K562 (cell line): ENCODE data around the gene WDR86. TPM values are rescaled to one million over a fixed set of nuclear protein-coding genes. Genes with fewer than 3 reads are reported as not detected.

ENCODE experiments used
- ATAC-seq: fragments of 200-7000 bp; cut with Tn5 transposase; 3 replicates; pipeline ENCODE4 v1.9.1; 2020; ENCODE audit warnings: moderate library complexity
- BruUV-seq: library from RNA; stranded (reverse); fragments of 400-500 nt; replicated peaks from 2 replicates; lab custom pipeline; 2021; lab: Mats Ljungman, UMichigan
- CTCF ChIA-PET: fragments of 300-600 bp; formaldehyde crosslinking; extraction: SDS; loops from one replicate; lab custom pipeline; 2021; ENCODE audit warnings: low intra/inter-chr PET ratio; lab: Yijun Ruan, JAX
- POLR2A ChIA-PET: fragments of 300-600, 350-650 bp; sonication (Branson Sonifier 250); formaldehyde crosslinking; extraction: SDS; loops from one replicate; lab custom pipeline; 2021; ENCODE audit warnings: antibody characterized with exemption, inconsistent platforms; lab: Yijun Ruan, JAX
- DNase-seq, 4 experiments: peaks; one replicate each; pipeline versions ENCODE4 v3.0.0 to v3.0.0-alpha.2; 2011 to 2018; ENCODE audit warnings: low spot score in 3 of 4, mixed read lengths in 3 of 4; ENCODE audit errors: extremely low read depth in 1 of 4
- FAIRE-seq: peaks from 2 replicates; lab custom pipeline; 2011; peaks lifted over from hg19 to GRCh38; lab: Jason Lieb, UNC
- H2AFZ ChIP-seq: 2 replicates; pipeline ENCODE4 v1.6.0; 2011; ENCODE audit warnings: low read depth, low read length, control low read depth, inconsistent platforms
- H3K27ac ChIP-seq: fragments of 200-600 bp; 3 replicates; pipeline ENCODE4 v1.8.0; 2011; ENCODE audit warnings: low read depth, mild to moderate bottlenecking, control low read depth, inconsistent platforms, low read length, moderate library complexity, mixed read lengths; ENCODE audit errors: extremely low read depth
- H3K27me3 ChIP-seq, 2 experiments: fragments of 300-600 bp in 1 of 2; 2 replicates in 1 of 2; 3 replicates in 1 of 2; pipeline versions ENCODE4 v1.6.0 to v1.8.0; 2011; ENCODE audit warnings: inconsistent platforms in 2 of 2, low read length in 2 of 2, mild to moderate bottlenecking in 1 of 2, mixed read lengths in 1 of 2, moderate library complexity in 1 of 2; ENCODE audit not compliant: control insufficient read depth in 2 of 2, insufficient read depth in 2 of 2
- H3K36me3 ChIP-seq: fragments of 300-600 bp; 3 replicates; pipeline ENCODE4 v1.8.0; 2011; ENCODE audit warnings: mild to moderate bottlenecking, low read length, inconsistent platforms; ENCODE audit not compliant: control insufficient read depth, insufficient read depth
- H3K4me1 ChIP-seq, 2 experiments: fragments of 200-600 bp in 1 of 2; replicated peaks in 1 of 2; 2 replicates in 1 of 2; 3 replicates in 1 of 2; pipeline versions ENCODE4 v1.5.1 to v1.8.0; 2011; ENCODE audit warnings: inconsistent platforms in 2 of 2, low read length in 2 of 2, mild to moderate bottlenecking in 1 of 2, mixed read lengths in 1 of 2, moderate library complexity in 1 of 2; ENCODE audit not compliant: control insufficient read depth in 2 of 2, insufficient read depth in 2 of 2
- H3K4me2 ChIP-seq: 2 replicates; pipeline ENCODE4 v1.6.1; 2011; ENCODE audit warnings: low read length, control low read depth, inconsistent platforms, mixed read lengths; ENCODE audit not compliant: insufficient read depth
- H3K4me3 ChIP-seq: fragments of 200-600 bp; sonication (generic), shearing (Covaris generic); 2 replicates; pipeline ENCODE4 v1.5.1; 2016; ENCODE audit warnings: control low read depth, inconsistent platforms
- H3K79me2 ChIP-seq: fragments of 200-600 bp; 3 replicates; pipeline ENCODE4 v1.8.0; 2011; ENCODE audit warnings: low read length, inconsistent platforms; ENCODE audit not compliant: control insufficient read depth, insufficient read depth
- H3K9ac ChIP-seq, 2 experiments: 2 replicates each; pipeline versions ENCODE4 v1.6.0 to v1.6.1; 2011; ENCODE audit warnings: low read depth in 2 of 2, low read length in 2 of 2, control low read depth in 1 of 2, inconsistent platforms in 1 of 2, mild to moderate bottlenecking in 1 of 2, mixed read lengths in 1 of 2; ENCODE audit not compliant: insufficient read depth in 1 of 2
- H3K9me1 ChIP-seq: one replicate; pipeline ENCODE4 v1.6.0; 2011; ENCODE audit warnings: inconsistent platforms, mild to moderate bottlenecking, low read length, moderate library complexity; ENCODE audit not compliant: control insufficient read depth, insufficient read depth
- H3K9me3 ChIP-seq: replicated peaks from 2 replicates; pipeline ENCODE4 v1.5.1; 2011; ENCODE audit warnings: low read depth, low read length, inconsistent platforms; ENCODE audit not compliant: control insufficient read depth, insufficient read depth
- H4K20me1 ChIP-seq: replicated peaks from 2 replicates; pipeline ENCODE4 v1.6.1; 2011; ENCODE audit warnings: low read length, inconsistent platforms, mixed read lengths; ENCODE audit not compliant: control insufficient read depth, insufficient read depth
- E2F4 ChIP-seq: sonication (generic); formaldehyde crosslinking; IDR thresholded peaks from 2 replicates; pipeline ENCODE4 v1.8.0; 2022; ENCODE audit warnings: mild to moderate bottlenecking, low read depth, missing genetic modification reagents
- HOXB6 ChIP-seq: fragments of 250-450 bp; sonication (Bioruptor Pico); IDR thresholded peaks from 2 replicates; pipeline ENCODE4 v1.5.1; 2022; ENCODE audit warnings: mild to moderate bottlenecking, borderline replicate concordance
- KLF6 ChIP-seq: fragments of 250-450 bp; sonication (Bioruptor Pico); IDR thresholded peaks from 2 replicates; pipeline ENCODE4 v1.4.0; 2020; ENCODE audit warnings: mild to moderate bottlenecking, moderate library complexity, borderline replicate concordance
- MBD2 ChIP-seq: sonication (generic); IDR thresholded peaks from 2 replicates; pipeline ENCODE4 v1.6.1; 2016; ENCODE audit warnings: low read depth, borderline replicate concordance
- MCM3 ChIP-seq: fragments of 450-650 bp; IDR thresholded peaks from 2 replicates; pipeline ENCODE4 v1.6.1; 2016
- MLLT1 ChIP-seq, 2 experiments: fragments of 450-650 bp; IDR thresholded peaks; 2 replicates each; pipeline ENCODE4 v1.6.1; 2016
- OTX1 ChIP-seq: fragments of 450-650 bp; formaldehyde crosslinking; IDR thresholded peaks from 2 replicates; pipeline ENCODE4 v1.4.0; 2022; ENCODE audit warnings: mild to moderate bottlenecking
- PKNOX1 ChIP-seq: fragments of 450-650 bp; IDR thresholded peaks from 2 replicates; pipeline ENCODE4 v1.6.1; 2016
- PRMT5 ChIP-seq: sonication (generic); formaldehyde crosslinking; IDR thresholded peaks from 2 replicates; pipeline ENCODE4 v1.5.0; 2020; ENCODE audit warnings: missing genetic modification reagents
- RBM22 ChIP-seq: fragments of 200-400 bp; formaldehyde crosslinking; IDR thresholded peaks from 2 replicates; pipeline ENCODE4 v1.6.1; 2018; ENCODE audit warnings: low read length, low read depth; ENCODE audit not compliant: poor library complexity, severe bottlenecking
- SRSF9 ChIP-seq: fragments of 200-400 bp; formaldehyde crosslinking; IDR thresholded peaks from 2 replicates; pipeline ENCODE4 v1.6.1; 2017; ENCODE audit warnings: low read depth, low read length, borderline replicate concordance
- TFE3 ChIP-seq: fragments of 450-650 bp; formaldehyde crosslinking; IDR thresholded peaks from 2 replicates; pipeline ENCODE4 v1.4.0; 2020; ENCODE audit warnings: mild to moderate bottlenecking, mixed read lengths
- ZNF277 ChIP-seq: fragments of 250-450 bp; sonication (Bioruptor Pico); IDR thresholded peaks from 2 replicates; pipeline ENCODE4 v1.8.0; 2022; ENCODE audit warnings: inconsistent platforms, mild to moderate bottlenecking, moderate library complexity, borderline replicate concordance
- ZNF740 ChIP-seq, 3 experiments: fragments of 200-800 bp in 1 of 3; sonication (Bioruptor generic) in 1 of 3; sonication (generic) in 1 of 3; formaldehyde crosslinking in 1 of 3; IDR thresholded peaks; 2 replicates each; pipeline versions ENCODE4 v1.6.1 to v1.8.0; 2016 to 2022; ENCODE audit warnings: mild to moderate bottlenecking in 2 of 3, missing compliant biosample characterization in 2 of 3, missing genetic modification characterization in 2 of 3, missing genetic modification reagents in 1 of 3
- WGBS: fragments of 100-300 bp; shearing (Covaris generic); methylation state at CpG from one replicate; pipeline ENCODE4 v1.1.6; 2016; ENCODE audit warnings: low coverage, mixed read lengths; ENCODE audit not compliant: insufficient coverage; ENCODE audit errors: missing lambda C conversion rate; 5-methylcytosine and 5-hydroxymethylcytosine counted together
- in situ Hi-C: fragments of 300-500 bp; cut with MboI; formaldehyde crosslinking; loops from 4 replicates; pipeline ENCODE4 v1.15.0; 2018; ENCODE audit warnings: inconsistent platforms, mixed read lengths
- intact Hi-C: fragments of 100-400 bp; cut with micrococcal nuclease; formaldehyde crosslinking; loops from 2 replicates; pipeline ENCODE4 v1.14.2; 2022
- polyA plus RNA-seq, 8 experiments: library from polyadenylated mRNA; depleted of rRNA in 4 of 8; stranded (reverse) in 5 of 8; unstranded in 3 of 8; fragments of >200 nt; fragmentation: Nextera tagmentation in 2 of 8; fragmentation: Illumina TruSeq in 1 of 8; extraction: Ambion mirVana in 2 of 8; extraction: Trizol in 1 of 8; gene quantifications; 2 replicates each; pipeline versions ENCODE4 v1.2.1 to v1.2.3, GENCODE V29; 2011 to 2014; ENCODE audit warnings: inconsistent platforms in 1 of 8, missing spikeins in 1 of 8
- total RNA-seq, 7 experiments: library from RNA; depleted of rRNA in 6 of 7; stranded (reverse); fragments of >200 nt in 6 of 7; fragmentation: Illumina TruSeq in 2 of 7; extraction: Trizol in 2 of 7; gene quantifications; 2 replicates each; pipeline versions ENCODE4 v1.2.1 to v1.2.3, GENCODE V29; 2011 to 2021; ENCODE audit warnings: low replicate concordance in 1 of 7

Gene WDR86
- total and polyA plus RNA-seq, 9 of the 15 experiments (the other 6 are each of a cell fraction or from before 2014, with no cell fraction given): 0.24 TPM; not detected in 8

GRCh38 chr7:151374726-151375125 lies 35.1 kb downstream of the WDR86 start:
- Histone ChIP-seq H3K4me1 (peaks cover 0 to 18% of the 10 kb centered on the region in 2 experiments; a peak in 3 of 5 replicates), H3K9me1 (no peaks in the 10 kb centered on the region), H3K4me2 (no peak overlapping the region), H3K27ac (no peak overlapping the region), H3K79me2 (no peaks in the 10 kb centered on the region), H3K27me3 (no peaks in the 10 kb centered on the region), H4K20me1 (0 out of 2 replicates have a peak, but pooled peaks cover 4% of the 10 kb centered on the region), H3K9me3 (no peaks in the 10 kb centered on the region), H3K4me3 (no peak overlapping the region), H3K36me3 (peaks cover 42% of the 10 kb centered on the region; the same call in 1 of the 3 replicates), H3K9ac (peak overlapping the region in 1 of 2 experiments; percentile 38; a peak in 1 of 4 replicates), H2AFZ (no peak overlapping the region)
- 52% methylated on average over 12 of the region's 15 CpGs for WGBS
- FAIRE-seq (no peak), DNase-seq (no peak), ATAC-seq (no peak)
- in situ Hi-C loops (no loop called here), intact Hi-C loops (no loop called here)
- POLR2A ChIA-PET: interaction anchor here (0.5 kb wide), 1 partner anchor 37 kb away, joined by 3 read pairs; no protein-coding TSS in a partner anchor
- no TSS peak for BruUV-seq
- CTCF ChIA-PET: no interaction called here
- TF ChIP-seq PKNOX1 (no peak), E2F4 (CRISPR knock-in tag) (no peak), KLF6 (no peak), RBM22 (no peak), ZNF740 (CRISPR knock-in tag; IDR thresholded peaks at IDR 0.05) (no peak), ZNF740 (tag; IDR thresholded peaks at IDR 0.05) (no peak), HOXB6 (CRISPR knock-in tag) (no peak), MLLT1 (IDR thresholded peaks at IDR 0.05) (no peak), MBD2 (no peak), PRMT5 (CRISPR knock-in tag) (no peak), OTX1 (CRISPR knock-in tag) (no peak), TFE3 (no peak), ZNF277 (no peak), SRSF9 (no peak), MCM3 (no peak)
